SH-SY5Y (cell line): ENCODE data around the gene PCDHGC4.

Experiments used
- GATA2 ChIP-seq: IDR thresholded peaks from 2 replicates; pipeline ENCODE4 v1.6.1; 2011; ENCODE audit warnings: mild to moderate bottlenecking, low read depth, low read length
- GATA3 ChIP-seq: IDR thresholded peaks from 2 replicates; pipeline ENCODE4 v1.6.1; 2011; ENCODE audit warnings: low read depth, mild to moderate bottlenecking, low read length, moderate library complexity

DNA sequence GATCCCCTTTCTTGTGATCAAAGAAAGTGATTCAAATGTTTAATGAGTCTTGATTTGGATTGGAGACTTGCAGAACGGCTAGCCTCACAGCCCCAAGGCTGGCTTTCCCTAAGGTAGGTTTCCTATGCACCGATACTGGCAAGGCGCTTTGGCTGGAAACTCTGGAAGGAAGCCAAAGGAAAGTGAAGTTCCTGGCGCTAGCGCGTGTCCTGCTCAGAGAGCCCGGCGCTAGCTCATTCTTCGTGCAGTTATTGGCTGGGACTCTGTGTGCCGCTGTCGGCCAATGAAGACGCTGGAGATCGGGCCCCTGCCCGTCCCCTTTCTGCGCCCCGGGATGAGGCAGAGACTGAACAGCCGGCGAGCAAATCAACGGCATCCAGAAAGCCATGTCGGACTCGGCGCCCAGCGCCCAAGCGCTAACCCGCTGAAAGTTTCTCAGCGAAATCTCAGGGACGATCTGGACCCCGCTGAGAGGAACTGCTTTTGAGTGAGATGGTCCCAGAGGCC is 9.2 kb upstream of the PCDHGC4 start, which contains the start of gene PCDHGC3:
- TF ChIP-seq GATA2, result 0 out of 2 replicates have a peak, but pooled peaks have one; percentile 24
- TF ChIP-seq GATA3, result no peak
